Measurements from ENCODE around the gene ROGDI.

DNA sequence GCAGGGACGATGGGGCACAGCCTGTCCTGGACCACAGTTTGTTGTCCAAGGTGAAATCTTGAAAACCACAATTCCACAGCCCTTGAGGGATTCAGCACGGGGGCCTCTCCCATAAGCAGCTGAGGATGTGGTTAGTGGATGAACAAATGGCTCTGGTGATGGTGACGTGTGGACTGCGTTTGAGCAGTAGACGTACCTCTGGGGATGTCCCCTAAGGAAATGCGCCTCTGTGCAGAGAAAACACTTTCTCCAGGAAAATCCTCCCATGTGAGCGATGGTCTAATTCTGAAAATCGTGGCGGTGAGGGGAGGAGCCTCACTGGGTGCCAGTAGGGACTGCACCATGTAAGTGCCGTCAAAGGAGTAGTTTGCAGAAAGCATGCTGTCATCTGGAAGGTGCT is 11.6 kb downstream of the ROGDI start:
- TF ChIP-seq POLR2A (IDR thresholded peaks at IDR 0.05): no peak
- TF ChIP-seq, protein P1, sequence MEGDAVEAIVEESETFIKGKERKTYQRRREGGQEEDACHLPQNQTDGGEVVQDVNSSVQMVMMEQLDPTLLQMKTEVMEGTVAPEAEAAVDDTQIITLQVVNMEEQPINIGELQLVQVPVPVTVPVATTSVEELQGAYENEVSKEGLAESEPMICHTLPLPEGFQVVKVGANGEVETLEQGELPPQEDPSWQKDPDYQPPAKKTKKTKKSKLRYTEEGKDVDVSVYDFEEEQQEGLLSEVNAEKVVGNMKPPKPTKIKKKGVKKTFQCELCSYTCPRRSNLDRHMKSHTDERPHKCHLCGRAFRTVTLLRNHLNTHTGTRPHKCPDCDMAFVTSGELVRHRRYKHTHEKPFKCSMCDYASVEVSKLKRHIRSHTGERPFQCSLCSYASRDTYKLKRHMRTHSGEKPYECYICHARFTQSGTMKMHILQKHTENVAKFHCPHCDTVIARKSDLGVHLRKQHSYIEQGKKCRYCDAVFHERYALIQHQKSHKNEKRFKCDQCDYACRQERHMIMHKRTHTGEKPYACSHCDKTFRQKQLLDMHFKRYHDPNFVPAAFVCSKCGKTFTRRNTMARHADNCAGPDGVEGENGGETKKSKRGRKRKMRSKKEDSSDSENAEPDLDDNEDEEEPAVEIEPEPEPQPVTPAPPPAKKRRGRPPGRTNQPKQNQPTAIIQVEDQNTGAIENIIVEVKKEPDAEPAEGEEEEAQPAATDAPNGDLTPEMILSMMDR (IDR thresholded peaks at IDR 0.05): no peak
